Measurements from ENCODE around the gene ACACB. TPM values are rescaled to one million over a fixed set of nuclear protein-coding genes. Genes with fewer than 3 reads are reported as not detected.

Gene ACACB
- total RNA-seq, 4 donors from 2014 or later = 69.5 to 132 (median 93.6) TPM

GRCh38 chr12:109291521-109292341 lies 175.3 kb downstream of the ACACB start:
- no peak for TF ChIP-seq POLR2AphosphoS5 (IDR thresholded peaks at IDR 0.05)
- TF ChIP-seq CTCF (IDR thresholded peaks at IDR 0.05) = no peak
- no peak for TF ChIP-seq POLR2A (IDR thresholded peaks at IDR 0.05)
- no peak for TF ChIP-seq EP300 (IDR thresholded peaks at IDR 0.05; ENCODE audit: low read depth)
- Histone ChIP-seq H3K27ac (peak overlapping the region in 3 of 4 donors; percentile 9 to 70 (median 10)), H3K9me3 (no peaks in the 10 kb centered on the region), H3K36me3 (no peaks in the 10 kb centered on the region), H3K4me1 (peaks cover 8 to 14% (median 12%) of the 10 kb centered on the region in 4 donors), H3K4me3 (peak overlapping the region in 3 of 4 donors; percentile 4 to 31 (median 13)), H3K27me3 (peaks cover 4% of the 10 kb centered on the region)
- 5 to 17% methylated on average over 4 to 29 of the region's 31 CpGs for WGBS, 2 donors (ENCODE audit: low coverage in 1 of 2)
- intact Hi-C loops (cut with DNase I; ENCODE audit: low total_unique reads) = no loop called here
- in situ Hi-C loops (cut with MboI; ENCODE audit: low pct_ligation_motif_present in 1 of 4, low pct_unique_long_range_greater_than_20kb in 1 of 4, low sequenced_read_pairs in 3 of 4) = no loop called here
- peak; percentile 46 for DNase-seq

- Histone ChIP-seq H3K27ac (peak overlapping the region in 2 of 4 donors; percentile 9 to 70), H3K36me3 (no peaks in the 10 kb centered on the region), H3K4me1 (peaks cover 8 to 14% (median 12%) of the 10 kb centered on the region in 4 donors), H3K4me3 (no peak overlapping the region), H3K27me3 (peaks cover 4% of the 10 kb centered on the region), H3K9me3 (no peaks in the 10 kb centered on the region)
- DNase-seq = no peak
- TF ChIP-seq POLR2AphosphoS5 (IDR thresholded peaks at IDR 0.05) (no peak), CTCF (IDR thresholded peaks at IDR 0.05) (no peak), EP300 (IDR thresholded peaks at IDR 0.05; ENCODE audit: low read depth) (no peak), POLR2A (IDR thresholded peaks at IDR 0.05) (no peak)
- intact Hi-C loops (cut with DNase I; ENCODE audit: low total_unique reads) (no loop called here), in situ Hi-C loops (cut with MboI; ENCODE audit: low pct_ligation_motif_present in 1 of 4, low pct_unique_long_range_greater_than_20kb in 1 of 4, low sequenced_read_pairs in 3 of 4) (no loop called here)
- WGBS, 2 donors (ENCODE audit: low coverage in 1 of 2) = 70 to 82% methylated on average over 4 to 5 of the region's 5 CpGs
Observed at GRCh38 chr12:109292342-109292711, 175.9 kb downstream of the ACACB start.

- no peak for TF ChIP-seq CTCF (IDR thresholded peaks at IDR 0.05)
- TF ChIP-seq POLR2AphosphoS5 (IDR thresholded peaks at IDR 0.05) = no peak
- in situ Hi-C loops (cut with MboI; ENCODE audit: low pct_ligation_motif_present in 1 of 4, low pct_unique_long_range_greater_than_20kb in 1 of 4, low sequenced_read_pairs in 3 of 4) = no loop called here
- Histone ChIP-seq H3K27me3 (peaks cover 4% of the 10 kb centered on the region), H3K9me3 (no peaks in the 10 kb centered on the region), H3K27ac (no peak overlapping the region), H3K4me3 (no peak overlapping the region), H3K36me3 (no peaks in the 10 kb centered on the region), H3K4me1 (peaks cover 8 to 14% (median 12%) of the 10 kb centered on the region in 4 donors)
- DNase-seq = no peak
- WGBS, 2 donors (ENCODE audit: low coverage in 1 of 2) = 82% methylated on average over 3 of the region's 3 CpGs; no CpG with 5 or more reads in 1 of the 2 donors
- intact Hi-C loops (cut with DNase I; ENCODE audit: low total_unique reads) = no loop called here
Observed at GRCh38 chr12:109293106-109293505, 176.7 kb downstream of the ACACB start.

GRCh38 chr12:109294286-109294796 lies 178.0 kb downstream of the ACACB start:
- Histone ChIP-seq H3K27ac (no peak overlapping the region), H3K4me3 (no peak overlapping the region), H3K36me3 (no peaks in the 10 kb centered on the region), H3K27me3 (peaks cover 4% of the 10 kb centered on the region), H3K4me1 (peaks cover 8 to 14% (median 12%) of the 10 kb centered on the region in 4 donors), H3K9me3 (no peaks in the 10 kb centered on the region)
- TF ChIP-seq CTCF (IDR thresholded peaks at IDR 0.05) (no peak), EP300 (IDR thresholded peaks at IDR 0.05; ENCODE audit: low read depth) (no peak), POLR2AphosphoS5 (IDR thresholded peaks at IDR 0.05) (no peak), POLR2A (IDR thresholded peaks at IDR 0.05) (no peak)
- in situ Hi-C loops (cut with MboI; ENCODE audit: low pct_ligation_motif_present in 1 of 4, low pct_unique_long_range_greater_than_20kb in 1 of 4, low sequenced_read_pairs in 3 of 4) = no loop called here
- intact Hi-C loops (cut with DNase I; ENCODE audit: low total_unique reads) = no loop called here
- DNase-seq = no peak
- 82% methylated on average over 5 of the region's 5 CpGs; no CpG with 5 or more reads in 1 of the 2 donors for whole genome bisulfite sequencing, 2 donors (ENCODE audit: low coverage in 1 of 2)
